Body of pancreas (tissue), 4 donors: ENCODE results near the gene IGFBP7.

ENCODE experiments used
- POLR2A ChIP-seq, 3 donors: fragments of 450-650 bp; IDR thresholded peaks; one replicate each; pipeline ENCODE4 v1.6.1; 2016; ENCODE audit warnings: antibody characterized with exemption in 3 of 3, mild to moderate bottlenecking in 2 of 3
- TF ChIP-seq, protein P1 (sequence below), 7 experiments: fragments of 450-650 bp in 4 of 7; fragments of 200-600 bp in 3 of 7; sonication (generic) in 3 of 7; IDR thresholded peaks; one replicate each; pipeline ENCODE4 v1.5.1; 2016 to 2019; ENCODE audit warnings: antibody characterized with exemption in 7 of 7

DNA sequence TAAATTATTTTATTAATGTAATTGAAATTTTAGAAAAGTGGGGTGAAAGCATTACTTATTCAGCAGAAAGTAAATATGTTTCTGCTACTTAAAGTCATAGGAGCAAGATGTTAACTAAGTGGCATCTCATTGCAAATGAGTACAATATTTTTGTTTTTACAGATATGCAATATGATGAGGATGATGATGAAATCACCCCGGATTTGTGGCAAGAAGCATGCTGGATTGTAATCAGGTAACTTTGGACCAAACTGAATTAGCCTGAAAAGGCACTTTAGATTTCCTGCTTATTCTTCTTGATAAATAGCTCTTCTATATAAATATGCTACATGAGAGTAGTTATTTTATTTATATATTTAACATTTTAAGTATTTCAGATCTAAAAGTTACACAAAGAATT is 124.0 kb downstream of the IGFBP7 start:
- TF ChIP-seq, protein P1, sequence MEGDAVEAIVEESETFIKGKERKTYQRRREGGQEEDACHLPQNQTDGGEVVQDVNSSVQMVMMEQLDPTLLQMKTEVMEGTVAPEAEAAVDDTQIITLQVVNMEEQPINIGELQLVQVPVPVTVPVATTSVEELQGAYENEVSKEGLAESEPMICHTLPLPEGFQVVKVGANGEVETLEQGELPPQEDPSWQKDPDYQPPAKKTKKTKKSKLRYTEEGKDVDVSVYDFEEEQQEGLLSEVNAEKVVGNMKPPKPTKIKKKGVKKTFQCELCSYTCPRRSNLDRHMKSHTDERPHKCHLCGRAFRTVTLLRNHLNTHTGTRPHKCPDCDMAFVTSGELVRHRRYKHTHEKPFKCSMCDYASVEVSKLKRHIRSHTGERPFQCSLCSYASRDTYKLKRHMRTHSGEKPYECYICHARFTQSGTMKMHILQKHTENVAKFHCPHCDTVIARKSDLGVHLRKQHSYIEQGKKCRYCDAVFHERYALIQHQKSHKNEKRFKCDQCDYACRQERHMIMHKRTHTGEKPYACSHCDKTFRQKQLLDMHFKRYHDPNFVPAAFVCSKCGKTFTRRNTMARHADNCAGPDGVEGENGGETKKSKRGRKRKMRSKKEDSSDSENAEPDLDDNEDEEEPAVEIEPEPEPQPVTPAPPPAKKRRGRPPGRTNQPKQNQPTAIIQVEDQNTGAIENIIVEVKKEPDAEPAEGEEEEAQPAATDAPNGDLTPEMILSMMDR (IDR thresholded peaks at IDR 0.05) = no peak
- TF ChIP-seq POLR2A (IDR thresholded peaks at IDR 0.05) = no peak
